Measurements from ENCODE around the gene SPRR2A. TPM values are rescaled to one million over a fixed set of nuclear protein-coding genes. Genes with fewer than 3 reads are reported as not detected.

SPRR2A gene
- total and polyA plus RNA-seq, 12 donors: 0.97 to 0.98 TPM; not detected in 10

DNA sequence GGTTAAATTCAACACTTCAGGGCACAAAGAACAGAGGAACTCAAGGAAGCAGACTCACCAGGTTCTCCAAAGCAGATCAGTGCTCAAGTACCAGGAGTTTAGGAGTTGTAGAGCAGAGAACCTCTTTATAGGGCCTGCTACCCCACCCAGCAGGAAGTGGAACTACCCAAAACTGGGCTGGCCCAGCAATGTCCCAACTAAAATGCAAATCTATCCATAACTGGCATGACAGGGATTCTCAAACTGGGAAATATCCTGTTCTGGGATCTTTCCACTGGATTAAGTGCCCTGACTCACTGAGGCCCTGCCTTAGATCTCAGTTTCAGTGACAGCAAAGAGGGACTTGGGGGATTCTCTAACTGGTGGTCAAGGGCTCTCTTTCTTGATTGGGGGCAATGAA is 37.1 kb upstream of the SPRR2A start, which contains the start of gene SPRR2E:
SPRR2E (minus strand) TSS at position 101 of the 400 bp plus-strand sequence. CDS start 775 bp downstream, outside the sequence.
- DNase-seq: no peak
- H3K9me3 ChIP-seq (replicated peaks in 1 of 3): no peaks in the 10 kb centered on the region
- H3K4me1 ChIP-seq (replicated peaks in 1 of 2): no peaks in the 10 kb centered on the region
- no peak within 1 kb of the TSS for H3K27ac ChIP-seq
- H3K36me3 ChIP-seq (replicated peaks in 1 of 2): no peaks in the 10 kb centered on the region
- TF ChIP-seq, protein P1, sequence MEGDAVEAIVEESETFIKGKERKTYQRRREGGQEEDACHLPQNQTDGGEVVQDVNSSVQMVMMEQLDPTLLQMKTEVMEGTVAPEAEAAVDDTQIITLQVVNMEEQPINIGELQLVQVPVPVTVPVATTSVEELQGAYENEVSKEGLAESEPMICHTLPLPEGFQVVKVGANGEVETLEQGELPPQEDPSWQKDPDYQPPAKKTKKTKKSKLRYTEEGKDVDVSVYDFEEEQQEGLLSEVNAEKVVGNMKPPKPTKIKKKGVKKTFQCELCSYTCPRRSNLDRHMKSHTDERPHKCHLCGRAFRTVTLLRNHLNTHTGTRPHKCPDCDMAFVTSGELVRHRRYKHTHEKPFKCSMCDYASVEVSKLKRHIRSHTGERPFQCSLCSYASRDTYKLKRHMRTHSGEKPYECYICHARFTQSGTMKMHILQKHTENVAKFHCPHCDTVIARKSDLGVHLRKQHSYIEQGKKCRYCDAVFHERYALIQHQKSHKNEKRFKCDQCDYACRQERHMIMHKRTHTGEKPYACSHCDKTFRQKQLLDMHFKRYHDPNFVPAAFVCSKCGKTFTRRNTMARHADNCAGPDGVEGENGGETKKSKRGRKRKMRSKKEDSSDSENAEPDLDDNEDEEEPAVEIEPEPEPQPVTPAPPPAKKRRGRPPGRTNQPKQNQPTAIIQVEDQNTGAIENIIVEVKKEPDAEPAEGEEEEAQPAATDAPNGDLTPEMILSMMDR (IDR thresholded peaks at IDR 0.05): no peak
- TF ChIP-seq POLR2A (IDR thresholded peaks at IDR 0.05): no peak
- H3K27me3 ChIP-seq: no peaks in the 10 kb centered on the region
- intact Hi-C loops (cut with DNase I): no loop called here
- H3K4me3 ChIP-seq: no peak within 1 kb of the TSS

DNA sequence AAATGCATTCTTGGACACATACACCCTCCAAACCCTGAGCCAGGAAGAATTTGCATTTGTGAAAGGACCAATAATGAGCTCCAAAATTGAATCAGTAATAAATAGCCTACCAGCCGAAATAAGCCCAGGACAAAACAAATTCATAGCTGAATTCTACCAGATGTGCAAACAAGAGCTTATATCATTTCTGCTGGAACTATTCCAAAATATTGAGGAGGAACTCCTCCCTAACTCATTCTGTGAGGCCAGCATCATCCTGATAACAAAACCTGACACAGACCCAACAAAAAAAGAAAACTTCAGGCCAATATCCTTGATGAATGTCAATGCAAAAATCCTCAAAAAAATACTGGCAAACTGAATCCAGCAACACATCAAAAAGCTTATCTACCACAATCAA is 30.3 kb upstream of the SPRR2A start:
- Histone ChIP-seq H3K4me3 (no peak overlapping the region), H3K27me3 (no peaks in the 10 kb centered on the region), H3K36me3 (replicated peaks in 1 of 2) (no peaks in the 10 kb centered on the region), H3K4me1 (replicated peaks in 1 of 2) (no peaks in the 10 kb centered on the region), H3K27ac (no peak overlapping the region), H3K9me3 (replicated peaks in 1 of 3) (no peaks in the 10 kb centered on the region)
- TF ChIP-seq POLR2A (IDR thresholded peaks at IDR 0.05): no peak
- TF ChIP-seq, protein P1 (IDR thresholded peaks at IDR 0.05): no peak
- WGBS, 4 donors: 39 to 68% (median 66%) methylated on average over 1 of the region's 1 CpG
- intact Hi-C loops (cut with DNase I): no loop called here
- no peak for DNase-seq

DNA sequence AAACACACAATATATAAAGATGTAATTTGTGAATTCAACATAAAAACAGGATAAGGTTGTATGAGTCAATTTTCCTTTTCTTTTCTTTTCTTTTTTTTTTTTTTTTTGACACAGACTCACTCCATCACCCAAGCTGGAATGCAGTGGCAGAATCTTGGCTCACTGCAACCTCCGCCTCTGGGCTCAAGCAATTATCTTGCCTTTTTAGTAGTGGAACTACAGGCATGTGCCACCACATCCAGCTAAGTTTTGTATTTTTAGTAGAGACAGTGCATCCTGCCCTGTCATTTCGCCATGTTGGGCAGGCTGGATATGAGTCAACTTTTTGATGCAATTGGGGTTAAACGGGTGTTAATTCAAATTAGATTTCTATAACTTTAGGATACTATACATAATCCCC is 24.4 kb upstream of the SPRR2A start:
- no peak for DNase-seq
- no peak for TF ChIP-seq POLR2A (IDR thresholded peaks at IDR 0.05)
- TF ChIP-seq, protein P1 (IDR thresholded peaks at IDR 0.05): no peak
- Histone ChIP-seq H3K27me3 (no peaks in the 10 kb centered on the region), H3K9me3 (replicated peaks in 1 of 3) (no peaks in the 10 kb centered on the region), H3K4me3 (no peak overlapping the region), H3K27ac (no peak overlapping the region), H3K4me1 (replicated peaks in 1 of 2) (no peaks in the 10 kb centered on the region), H3K36me3 (replicated peaks in 1 of 2) (no peaks in the 10 kb centered on the region)
- intact Hi-C loops (cut with DNase I): no loop called here
- 76 to 84% (median 78%) methylated on average over 3 of the region's 3 CpGs for WGBS, 4 donors

DNA sequence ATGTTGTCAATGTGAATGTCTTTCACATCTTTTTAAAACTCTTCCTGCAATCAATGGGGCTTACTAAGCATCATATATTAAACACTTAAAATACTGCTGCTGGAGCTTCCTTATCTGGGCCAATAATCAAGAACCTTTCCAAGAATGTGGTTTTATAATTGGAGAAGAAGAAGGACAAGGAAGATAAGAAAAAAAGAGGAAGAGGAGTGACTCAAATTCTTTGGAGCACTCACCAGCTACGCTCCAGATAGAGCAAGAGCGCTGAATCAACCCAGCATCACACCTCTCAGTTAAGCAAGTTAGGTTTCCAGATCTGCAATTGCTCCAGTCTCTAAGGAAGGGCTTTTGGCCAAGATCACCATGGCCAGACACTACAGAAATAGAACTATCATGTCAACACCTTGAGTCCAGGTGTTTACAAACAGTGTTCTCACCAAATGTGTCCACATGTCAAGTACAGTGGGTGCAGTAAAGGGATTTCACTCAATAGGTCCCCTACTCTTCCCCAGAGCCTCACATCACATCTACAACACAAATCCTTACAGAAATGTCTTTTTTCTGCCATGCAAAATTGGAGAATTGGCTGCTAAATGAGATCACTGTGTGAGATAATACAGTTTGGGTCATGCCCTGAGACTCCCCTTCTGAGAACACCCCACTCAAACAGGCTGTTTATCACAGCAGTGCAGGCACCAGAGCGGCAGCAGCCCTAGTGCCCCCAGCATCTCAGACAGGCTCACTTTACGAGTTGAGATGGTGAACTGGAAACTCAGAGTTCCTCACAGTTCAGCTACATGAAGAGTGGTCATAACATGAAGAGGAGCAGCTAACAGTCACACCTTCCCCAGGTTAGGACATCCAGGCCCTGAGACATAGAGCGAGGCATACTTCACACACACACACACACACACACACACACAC is 15.8 kb upstream of the SPRR2A start:
- no peak for DNase-seq
- H3K9me3 ChIP-seq (replicated peaks in 1 of 3): no peaks in the 10 kb centered on the region
- TF ChIP-seq, protein P1 (IDR thresholded peaks at IDR 0.05): no peak
- no peak for TF ChIP-seq POLR2A (IDR thresholded peaks at IDR 0.05)
- no peaks in the 10 kb centered on the region for H3K4me1 ChIP-seq (replicated peaks in 1 of 2)
- no peak overlapping the region for H3K4me3 ChIP-seq
- no peaks in the 10 kb centered on the region for H3K36me3 ChIP-seq (replicated peaks in 1 of 2)
- no peaks in the 10 kb centered on the region for H3K27me3 ChIP-seq
- intact Hi-C loops (cut with DNase I): no loop called here
- no peak overlapping the region for H3K27ac ChIP-seq
- 71 to 88% (median 77%) methylated on average over 3 to 5 of the region's 5 CpGs for WGBS, 4 donors

Data from adrenal gland (tissue), 12 donors.